Ramos (cell line): ENCODE results near the gene ATP5MC2.
"Not testable (repeated sequence)": the region's sequence is repeated elsewhere in the genome, so short reads cannot be mapped to it uniquely, and the experiment has no call there.

ENCODE experiments used
- in situ Hi-C: fragments of 300-500 bp; cut with MboI; formaldehyde crosslinking; loops from one replicate; pipeline ENCODE4 v1.14.3; 2022; ENCODE audit warnings: low sequenced_read_pairs; ENCODE audit not compliant: unreplicated experiment

Gene ATP5MC2

DNA sequence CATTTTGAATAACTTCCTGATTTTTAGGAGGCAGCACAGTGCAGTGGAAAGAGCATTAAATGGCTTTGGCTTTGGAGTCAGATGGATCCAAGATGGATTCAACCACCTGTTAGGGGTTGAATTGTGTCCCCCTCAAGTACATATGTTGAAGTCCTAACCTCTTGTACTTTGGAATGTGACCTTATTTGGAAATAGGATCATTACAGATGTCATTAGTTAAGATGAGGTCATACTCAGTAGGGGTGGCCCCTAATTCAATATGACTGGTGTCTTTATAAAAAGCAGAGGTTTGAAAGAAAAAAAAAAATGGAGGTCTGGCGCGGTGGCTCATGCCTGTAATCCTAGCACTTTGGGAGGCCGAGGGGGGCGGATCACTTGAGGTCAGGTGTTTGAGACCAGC is 18.8 kb downstream of the ATP5MC2 start:
- in situ Hi-C loops: no loop called here

DNA sequence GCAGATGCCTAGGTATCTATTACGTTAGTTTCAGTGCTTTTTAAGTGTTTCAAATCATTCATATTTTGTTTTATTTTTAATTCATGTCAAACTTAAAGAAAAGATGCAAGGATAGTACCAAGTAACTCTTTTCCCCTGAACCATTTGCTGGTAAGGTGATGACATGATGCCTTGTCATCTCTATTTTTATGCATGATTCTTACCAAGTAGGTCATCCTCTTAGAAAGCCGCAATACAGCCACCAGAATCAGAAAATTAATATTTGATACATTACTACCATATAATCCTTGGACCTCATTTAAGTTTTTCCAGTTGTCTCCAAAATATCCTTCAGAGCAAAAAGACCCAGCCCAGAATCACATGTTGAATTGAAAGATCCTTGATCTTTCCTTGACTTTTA is 22.3 kb downstream of the ATP5MC2 start:
- in situ Hi-C loops: no loop called here

GRCh38 chr12:53652366-53652765 is 23.5 kb downstream of the ATP5MC2 start:
- in situ Hi-C loops: no loop called here

DNA sequence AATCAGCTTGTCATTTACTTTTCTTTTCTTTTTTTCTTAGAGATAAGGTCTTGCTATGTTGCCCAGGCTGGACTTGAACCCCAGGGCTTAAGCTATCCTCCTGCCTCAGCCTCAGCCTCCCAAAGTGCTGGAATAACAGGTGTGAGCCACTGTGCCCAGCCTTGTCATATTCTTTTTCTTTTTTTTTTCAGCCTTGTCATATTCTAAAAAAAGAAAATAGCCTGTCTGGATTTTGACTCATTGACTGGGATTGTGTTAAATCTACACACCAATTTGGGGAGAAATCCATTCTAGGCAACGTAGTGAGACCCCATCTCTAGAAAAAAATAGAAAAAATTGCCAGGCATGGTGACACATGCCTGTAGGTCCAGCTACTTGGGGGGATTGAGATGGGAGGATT is 24.1 kb downstream of the ATP5MC2 start:
- in situ Hi-C loops: no loop called here

DNA sequence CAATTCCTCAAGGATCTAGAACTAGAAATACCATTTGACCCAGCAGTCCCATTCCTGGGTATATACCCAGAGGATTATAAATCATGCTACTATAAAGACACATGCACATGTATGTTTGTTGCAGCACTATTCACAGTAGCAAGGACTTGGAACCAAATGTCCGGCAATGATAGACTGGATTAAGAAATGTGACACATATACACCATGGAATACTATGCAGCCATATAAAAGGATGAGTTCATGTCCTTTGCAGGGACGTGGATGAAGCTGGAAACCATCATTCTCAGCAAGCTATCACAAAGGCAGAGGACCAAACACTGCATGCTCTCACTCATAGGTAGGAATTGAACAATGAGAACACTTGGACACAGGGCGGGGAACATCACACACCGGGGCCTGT is 29.6 kb downstream of the ATP5MC2 start:
- in situ Hi-C loops: not testable (repeated sequence)

DNA sequence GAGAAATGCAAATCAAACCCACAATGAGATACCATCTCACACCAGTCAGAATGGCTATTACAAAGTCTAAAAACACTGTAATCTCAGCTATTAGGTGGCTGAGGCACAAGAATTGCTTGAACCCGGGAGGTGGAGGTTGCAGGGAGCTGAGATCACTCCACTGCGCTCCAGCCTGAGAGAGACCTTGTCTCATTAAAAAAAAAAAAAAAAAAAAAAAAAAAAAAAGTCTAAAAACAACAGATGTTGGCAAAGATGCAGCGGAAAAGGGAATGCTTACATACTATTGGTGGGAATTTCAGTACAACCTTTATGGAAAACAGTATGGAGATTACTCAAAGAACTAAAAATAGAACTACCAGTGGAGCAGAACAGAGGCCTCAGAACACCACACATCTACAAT is 30.7 kb downstream of the ATP5MC2 start:
- in situ Hi-C loops: no loop called here

DNA sequence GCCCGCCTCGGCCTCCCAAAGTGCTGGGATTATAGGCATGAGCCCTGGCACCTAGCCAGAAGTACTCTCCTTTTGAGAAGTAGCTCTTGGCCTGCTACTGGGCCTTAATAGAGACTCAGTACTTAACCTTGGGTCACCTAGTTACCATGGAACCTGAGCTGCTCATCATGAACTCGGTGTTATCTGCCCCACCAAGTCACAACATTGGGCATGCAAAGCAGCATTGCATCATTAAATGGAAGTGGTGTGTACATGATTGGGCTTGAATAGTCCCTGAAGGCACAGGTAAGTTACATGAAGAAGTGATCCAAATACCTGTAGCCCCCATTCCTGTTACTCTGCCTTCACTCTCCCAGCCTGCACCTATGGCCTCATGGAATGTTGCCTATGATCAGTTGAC is 31.8 kb downstream of the ATP5MC2 start:
- in situ Hi-C loops: no loop called here

GRCh38 chr12:53643232-53643979 is 32.5 kb downstream of the ATP5MC2 start:
- in situ Hi-C loops: no loop called here

GRCh38 chr12:53638057-53638456 is 37.8 kb downstream of the ATP5MC2 start:
- in situ Hi-C loops: no loop called here

DNA sequence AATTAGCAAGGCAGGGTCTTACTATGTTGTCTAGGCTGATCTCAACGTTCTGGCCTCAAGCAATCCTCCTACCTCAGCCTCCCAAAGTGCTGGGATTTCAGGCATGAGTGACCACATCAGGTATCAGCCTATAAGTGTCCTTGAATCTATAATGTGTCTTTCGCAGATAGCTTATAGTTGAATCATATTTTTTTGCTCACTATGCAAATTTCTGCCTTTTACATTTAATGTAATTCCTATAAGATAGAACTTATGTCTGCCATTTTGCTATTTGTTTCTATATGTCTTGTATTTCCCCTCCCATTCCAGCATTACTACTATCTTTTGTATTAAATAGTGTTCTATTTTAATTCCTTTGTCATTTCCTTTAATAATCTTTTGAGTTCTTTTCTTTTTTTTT is 39.2 kb downstream of the ATP5MC2 start:
- in situ Hi-C loops: no loop called here

DNA sequence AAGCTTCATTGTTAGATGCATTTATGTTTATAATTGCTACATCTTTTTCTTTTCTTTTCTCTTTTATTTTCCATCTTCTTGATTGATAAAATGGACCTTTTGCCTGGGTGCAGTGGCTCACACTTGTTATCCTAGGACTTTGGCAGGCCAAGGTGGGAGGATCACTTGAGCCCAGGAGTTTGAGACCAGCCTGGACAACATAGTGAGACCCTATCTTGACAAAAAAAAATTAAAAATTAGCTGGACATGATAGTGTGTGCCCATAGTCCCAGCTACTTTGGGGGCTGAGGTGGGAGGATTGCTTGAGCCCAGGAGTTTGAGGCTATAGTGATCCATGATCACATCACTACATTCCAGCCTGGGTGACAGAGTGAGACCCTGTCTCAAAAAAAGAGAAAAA is 40.2 kb downstream of the ATP5MC2 start:
- in situ Hi-C loops: not testable (repeated sequence)

GRCh38 chr12:53631721-53632120 is 44.2 kb downstream of the ATP5MC2 start:
- in situ Hi-C loops: no loop called here

DNA sequence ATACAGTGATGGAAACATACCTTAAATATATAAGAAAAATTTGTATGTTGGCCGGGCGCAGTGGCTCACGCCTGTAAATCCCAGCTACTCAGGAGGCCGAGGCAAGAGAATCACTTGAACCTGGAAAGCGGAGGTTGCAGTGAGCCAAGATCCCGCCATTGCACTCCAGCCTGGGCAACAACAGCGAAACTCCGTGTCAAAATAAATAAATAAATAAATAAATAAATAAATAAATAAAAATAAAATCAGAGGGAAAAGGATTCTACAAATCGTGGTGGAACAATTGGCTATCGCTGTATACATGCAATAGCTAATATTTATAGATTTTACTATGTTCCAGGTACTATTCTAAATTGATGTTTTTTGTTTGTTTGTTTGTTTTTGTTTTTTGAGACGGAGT is 48.0 kb downstream of the ATP5MC2 start:
- in situ Hi-C loops: no loop called here

DNA sequence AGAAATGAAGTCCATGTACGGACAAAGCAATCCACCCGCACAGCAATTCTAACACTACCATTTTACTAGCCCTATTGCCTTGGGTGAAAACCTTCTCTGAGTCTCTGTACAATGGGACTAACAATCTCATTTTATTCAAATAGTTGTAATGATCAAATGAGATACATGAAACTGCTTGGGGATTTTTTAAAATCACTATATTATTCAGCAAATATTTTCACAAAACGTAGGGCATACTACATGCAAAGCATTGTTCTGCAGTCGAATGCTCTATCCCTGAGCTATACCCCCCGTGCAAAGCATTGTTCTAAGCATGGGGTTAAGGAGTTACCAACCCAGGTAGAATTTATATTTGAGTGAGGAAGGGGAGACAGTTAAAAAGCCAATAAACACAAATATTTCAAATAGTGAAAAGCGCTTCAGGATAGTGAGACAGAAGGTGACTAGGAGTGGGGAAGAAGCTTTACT is 49.1 kb downstream of the ATP5MC2 start:
- in situ Hi-C loops: no loop called here

DNA sequence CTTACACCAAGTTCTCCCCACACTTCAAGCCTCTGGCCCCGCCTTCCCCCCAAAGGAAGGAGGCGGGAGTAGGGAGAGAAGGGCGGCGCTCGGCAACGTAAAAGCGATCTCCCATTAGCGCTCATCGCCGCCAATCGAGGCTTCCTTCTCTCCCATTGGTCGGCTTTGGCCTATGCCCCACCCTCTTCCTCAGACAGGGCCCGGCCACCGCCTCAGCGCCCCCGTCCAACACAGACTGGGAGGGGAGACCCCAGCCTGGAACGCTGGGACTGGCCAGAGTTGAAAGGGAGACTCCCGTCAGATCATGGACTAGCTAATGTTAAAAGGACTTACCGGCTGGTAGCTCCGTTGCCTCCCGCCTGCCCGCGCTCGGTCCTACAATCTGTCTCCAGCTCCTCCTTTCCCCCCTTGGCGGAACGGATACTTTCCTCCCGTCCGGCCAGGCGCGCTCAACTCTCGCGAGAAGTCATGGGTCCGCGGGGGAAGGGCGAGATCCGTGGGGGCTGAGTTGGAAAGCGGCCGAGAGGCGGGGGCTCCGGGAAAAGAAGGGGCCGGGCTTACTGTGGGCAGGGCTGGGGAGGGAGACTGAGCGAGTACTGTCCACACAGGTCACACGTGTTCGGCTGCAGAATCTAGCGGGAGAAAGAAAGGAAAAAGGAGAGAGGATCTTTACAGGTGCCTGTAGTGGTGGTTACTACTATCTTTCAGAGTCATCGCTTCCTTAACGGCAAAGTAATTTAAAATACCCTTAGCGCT is 49.8 kb downstream of the ATP5MC2 start, which contains the start of gene ATF7:
TSS of gene ATF7 (minus strand) at position 437 of the 756 bp plus-strand sequence. CDS start 25,382 bp downstream, outside the sequence.
- in situ Hi-C loops: no loop called here

GRCh38 chr12:53625373-53625945 is 50.4 kb downstream of the ATP5MC2 start:
- in situ Hi-C loops: no loop called here

GRCh38 chr12:53624956-53625355 is 50.9 kb downstream of the ATP5MC2 start:
- in situ Hi-C loops: no loop called here

DNA sequence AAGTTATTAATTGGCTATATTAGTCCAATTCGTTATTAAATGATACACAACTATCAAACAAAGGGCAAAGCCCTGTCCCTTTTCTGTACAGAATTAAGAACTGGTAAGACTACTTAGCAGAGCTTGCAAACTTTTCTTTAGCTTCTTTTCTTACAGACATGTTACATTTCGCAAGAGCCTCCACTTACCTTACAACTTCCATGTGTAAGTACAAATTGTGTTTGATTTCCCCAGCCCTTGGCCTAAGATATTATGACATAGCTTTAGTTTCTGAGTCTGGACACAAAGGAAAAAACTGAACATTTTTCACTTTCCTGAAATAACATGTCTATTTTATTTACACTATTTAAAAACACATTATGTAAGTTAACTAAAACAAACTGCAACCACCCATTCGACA is 51.4 kb downstream of the ATP5MC2 start:
- in situ Hi-C loops: no loop called here

DNA sequence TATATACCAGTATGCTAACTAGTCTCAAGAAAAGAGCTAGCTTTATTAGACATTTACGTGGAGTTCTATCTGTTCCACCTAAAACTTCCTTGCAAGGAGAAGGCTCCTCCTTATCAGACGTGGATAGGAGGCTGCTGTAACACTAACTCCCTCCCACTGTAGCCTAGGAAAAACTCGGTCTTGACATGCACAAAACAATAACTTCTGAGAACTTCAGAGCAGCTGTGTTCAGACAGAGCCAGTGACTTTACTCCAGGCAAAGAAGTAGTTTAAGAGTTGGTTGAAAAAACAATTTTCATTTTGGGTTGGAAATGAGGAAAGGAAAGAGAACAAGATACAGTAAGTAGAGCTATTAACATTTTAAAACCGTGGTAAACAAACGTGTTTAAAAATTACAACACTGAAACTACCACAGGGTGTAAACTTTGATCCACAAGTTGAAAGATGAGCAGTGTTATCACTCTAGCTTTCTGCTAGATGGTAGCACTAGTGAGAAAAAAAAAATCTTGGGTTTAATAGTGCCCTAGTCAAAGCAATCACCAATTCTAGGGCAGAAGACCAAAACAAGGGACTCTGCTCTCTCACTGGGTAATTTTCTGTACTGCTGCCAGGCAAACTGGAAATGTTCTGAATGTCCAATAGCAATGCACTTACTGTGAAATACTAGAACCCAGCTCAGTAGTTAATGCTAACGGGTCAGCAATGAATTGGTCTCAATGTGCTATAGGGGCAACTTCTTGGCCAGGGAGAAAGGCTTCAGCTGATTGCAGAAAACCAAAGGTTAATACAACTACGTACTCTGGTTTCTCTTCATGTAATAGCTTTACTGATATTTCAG is 52.1 kb downstream of the ATP5MC2 start:
- in situ Hi-C loops: no loop called here

- in situ Hi-C loops: no loop called here
Measured at GRCh38 chr12:53622724-53623123, 53.2 kb downstream of the ATP5MC2 start.
